GM12864 (cell line): ENCODE data around the gene TTC33.

Experiments used
- DNase-seq: peaks from one replicate; pipeline ENCODE4 v3.0.0-alpha.2; 2011; ENCODE audit warnings: low read depth
- H3K4me3 ChIP-seq: 2 replicates; pipeline ENCODE4 v1.5.1; 2011; ENCODE audit warnings: mild to moderate bottlenecking, low read depth, low read length, control low read depth
- TF ChIP-seq, protein P1 (sequence below): IDR thresholded peaks from 2 replicates; pipeline ENCODE4 v1.5.1; 2011; ENCODE audit warnings: low read depth, mild to moderate bottlenecking, moderate library complexity, low read length, control low read depth, inconsistent platforms; ENCODE audit errors: missing control alignments

The TTC33 gene

GRCh38 chr5:40575921-40576320 is 179.8 kb downstream of the TTC33 start:
- TF ChIP-seq, protein P1, sequence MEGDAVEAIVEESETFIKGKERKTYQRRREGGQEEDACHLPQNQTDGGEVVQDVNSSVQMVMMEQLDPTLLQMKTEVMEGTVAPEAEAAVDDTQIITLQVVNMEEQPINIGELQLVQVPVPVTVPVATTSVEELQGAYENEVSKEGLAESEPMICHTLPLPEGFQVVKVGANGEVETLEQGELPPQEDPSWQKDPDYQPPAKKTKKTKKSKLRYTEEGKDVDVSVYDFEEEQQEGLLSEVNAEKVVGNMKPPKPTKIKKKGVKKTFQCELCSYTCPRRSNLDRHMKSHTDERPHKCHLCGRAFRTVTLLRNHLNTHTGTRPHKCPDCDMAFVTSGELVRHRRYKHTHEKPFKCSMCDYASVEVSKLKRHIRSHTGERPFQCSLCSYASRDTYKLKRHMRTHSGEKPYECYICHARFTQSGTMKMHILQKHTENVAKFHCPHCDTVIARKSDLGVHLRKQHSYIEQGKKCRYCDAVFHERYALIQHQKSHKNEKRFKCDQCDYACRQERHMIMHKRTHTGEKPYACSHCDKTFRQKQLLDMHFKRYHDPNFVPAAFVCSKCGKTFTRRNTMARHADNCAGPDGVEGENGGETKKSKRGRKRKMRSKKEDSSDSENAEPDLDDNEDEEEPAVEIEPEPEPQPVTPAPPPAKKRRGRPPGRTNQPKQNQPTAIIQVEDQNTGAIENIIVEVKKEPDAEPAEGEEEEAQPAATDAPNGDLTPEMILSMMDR = no peak
- no peak overlapping the region for H3K4me3 ChIP-seq

DNA sequence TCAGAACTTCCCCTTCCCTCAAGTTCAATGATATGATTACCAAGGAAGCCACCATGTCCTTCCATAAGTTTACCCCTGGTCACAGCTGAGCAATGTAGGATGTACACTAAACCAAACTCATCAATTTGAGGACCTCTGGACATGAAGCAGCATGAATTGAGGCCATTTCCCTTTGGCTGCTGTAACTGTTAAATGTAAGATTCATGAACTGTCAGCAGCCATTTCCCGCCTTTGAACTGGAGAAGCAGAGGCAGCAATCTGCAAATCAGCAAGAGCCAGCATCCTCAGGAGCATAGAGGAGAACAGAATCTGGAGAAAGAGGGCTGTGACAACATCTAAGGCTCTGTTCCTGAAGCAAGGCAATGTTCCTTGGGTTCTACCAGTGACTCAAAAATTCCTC is 180.3 kb downstream of the TTC33 start:
- TF ChIP-seq, protein P1 = no peak
- H3K4me3 ChIP-seq = no peak overlapping the region
- no peak for DNase-seq

More at GRCh38 chr5:40575921-40576320, 179.8 kb downstream of the TTC33 start:
- DNase-seq = no peak

- TF ChIP-seq, protein P1 = no peak
- no peak for DNase-seq
These were observed 182.8 kb downstream of the TTC33 start for GRCh38 chr5:40572937-40573336.

DNA sequence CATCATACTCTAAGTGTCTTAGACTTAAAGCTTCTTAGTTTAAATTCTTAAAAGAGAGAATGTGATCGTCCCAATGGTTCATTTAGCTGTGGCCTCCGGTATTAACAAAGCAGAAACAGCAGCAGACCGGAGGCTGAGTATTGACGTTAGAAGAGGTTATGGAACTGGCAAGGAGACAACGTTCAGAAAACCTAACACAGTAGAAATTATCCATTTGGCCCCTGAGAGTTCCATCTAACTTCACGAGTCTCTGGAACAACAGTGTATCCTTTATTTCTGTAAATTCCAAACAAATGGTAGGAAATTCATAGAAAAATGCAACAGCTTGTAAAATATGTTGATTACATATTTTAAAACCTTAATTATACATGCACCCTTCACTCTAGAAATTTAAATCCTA is 183.4 kb downstream of the TTC33 start:
- no peak for DNase-seq
- TF ChIP-seq, protein P1 = no peak
- H3K4me3 ChIP-seq = no peak overlapping the region

More at GRCh38 chr5:40572937-40573336, 182.8 kb downstream of the TTC33 start:
- H3K4me3 ChIP-seq = no peak overlapping the region

- TF ChIP-seq, protein P1 = no peak
- DNase-seq = no peak
- no peak overlapping the region for H3K4me3 ChIP-seq
These were observed 184.0 kb downstream of the TTC33 start for GRCh38 chr5:40571729-40572128.

- TF ChIP-seq, protein P1 = no peak
- no peak overlapping the region for H3K4me3 ChIP-seq
- no peak for DNase-seq
These were observed 185.2 kb downstream of the TTC33 start for GRCh38 chr5:40570408-40571129.

DNA sequence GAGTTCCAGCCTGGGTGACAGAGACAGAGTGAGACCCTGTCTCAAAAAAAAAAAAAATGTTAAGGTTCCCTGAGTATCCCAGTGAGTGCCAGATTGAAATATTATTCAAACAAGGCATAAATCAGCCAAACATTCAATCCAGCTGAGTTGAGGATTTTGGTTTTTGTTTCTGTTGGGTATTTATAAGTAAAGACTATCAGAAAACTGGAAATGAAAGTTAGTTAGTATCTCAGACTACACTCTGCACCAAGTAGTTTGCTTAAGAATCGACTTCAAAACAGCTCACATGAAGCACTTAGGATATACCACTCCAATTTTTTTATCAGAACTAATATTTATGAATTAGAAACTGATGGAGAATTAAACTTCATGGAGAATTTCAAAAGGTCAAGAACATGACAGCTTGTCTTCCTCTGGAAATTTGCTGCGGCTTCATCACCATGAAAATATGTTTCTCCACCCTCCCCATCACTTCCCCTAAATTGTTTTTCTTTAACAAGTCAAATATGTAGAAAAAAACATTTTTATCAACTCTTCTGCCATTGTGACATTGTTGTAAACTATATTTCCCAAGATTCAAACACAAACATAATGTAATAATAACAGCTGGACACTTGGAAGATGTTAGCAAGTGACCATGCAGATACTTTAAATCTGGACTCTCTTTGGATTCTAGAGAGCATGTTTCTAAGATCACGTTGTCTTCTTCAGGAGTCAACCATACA is 186.1 kb downstream of the TTC33 start:
- H3K4me3 ChIP-seq = no peak overlapping the region
- TF ChIP-seq, protein P1 = no peak
- DNase-seq = no peak
